OCI-LY1 (cell line): ENCODE results near the gene ZBTB42.

Source experiments
- H2AFZ ChIP-seq: fragments of 200-600 bp; sonication (generic), shearing (Covaris generic); 2 replicates; pipeline ENCODE4 v1.6.0; 2014; ENCODE audit warnings: antibody characterized with exemption, mild to moderate bottlenecking, low read length
- H3F3A ChIP-seq: fragments of 200-600 bp; sonication (generic), shearing (Covaris generic); 2 replicates; pipeline ENCODE4 v1.6.0; 2014; ENCODE audit warnings: mild to moderate bottlenecking, antibody characterized with exemption, low read length, moderate library complexity; ENCODE audit not compliant: insufficient read depth
- H3K27ac ChIP-seq: fragments of 200-600 bp; sonication (generic); 2 replicates; pipeline ENCODE4 v1.5.1; 2014; ENCODE audit warnings: low read length, mixed run types, mild to moderate bottlenecking, low read depth; ENCODE audit not compliant: poor library complexity, severe bottlenecking
- H3K27me3 ChIP-seq: fragments of 200-600 bp; sonication (generic); 2 replicates; pipeline ENCODE4 v1.6.0; 2014; ENCODE audit warnings: antibody characterized with exemption, mild to moderate bottlenecking, low read length, moderate library complexity; ENCODE audit not compliant: insufficient read depth
- H3K36me3 ChIP-seq: fragments of 200-600 bp; sonication (generic); 2 replicates; pipeline ENCODE4 v1.6.1; 2014; ENCODE audit warnings: mild to moderate bottlenecking, antibody characterized with exemption, low read length, moderate library complexity, mixed read lengths; ENCODE audit not compliant: insufficient read depth
- H3K4me1 ChIP-seq: fragments of 200-600 bp; sonication (generic); 2 replicates; pipeline ENCODE4 v1.5.1; 2014; ENCODE audit warnings: mild to moderate bottlenecking, low read length, moderate library complexity; ENCODE audit not compliant: insufficient read depth, severe bottlenecking
- H3K4me2 ChIP-seq: fragments of 200-600 bp; sonication (generic), shearing (Covaris generic); 2 replicates; pipeline ENCODE4 v1.6.1; 2014; ENCODE audit warnings: low read length
- H3K4me3 ChIP-seq: fragments of 200-600 bp; sonication (generic); 2 replicates; pipeline ENCODE4 v1.5.1; 2014; ENCODE audit warnings: low read length, low read depth, mild to moderate bottlenecking, mixed read lengths; ENCODE audit not compliant: poor library complexity, severe bottlenecking
- H3K79me2 ChIP-seq: fragments of 200-600 bp; shearing (Covaris generic); 2 replicates; pipeline ENCODE4 v1.6.1; 2016; ENCODE audit warnings: mixed run types, low read length, mixed read lengths; ENCODE audit not compliant: insufficient read depth
- H3K9ac ChIP-seq: fragments of 200-600 bp; sonication (generic), shearing (Covaris generic); 2 replicates; pipeline ENCODE4 v1.6.1; 2014; ENCODE audit warnings: mild to moderate bottlenecking, low read length, mixed read lengths
- H3K9me2 ChIP-seq: fragments of 200-600 bp; sonication (generic), shearing (Covaris generic); 2 replicates; pipeline ENCODE4 v1.6.1; 2014; ENCODE audit warnings: low read depth, mild to moderate bottlenecking, low read length, mixed read lengths
- H3K9me3 ChIP-seq: fragments of 200-600 bp; shearing (Covaris generic); 2 replicates; pipeline ENCODE4 v1.6.1; 2014; ENCODE audit warnings: low read length, mixed read lengths
- H4K20me1 ChIP-seq: fragments of 200-600 bp; sonication (generic), shearing (Covaris generic); 2 replicates; pipeline ENCODE4 v1.6.0; 2016; ENCODE audit warnings: mild to moderate bottlenecking, low read length; ENCODE audit not compliant: insufficient read depth
- CTCF ChIP-seq: fragments of 200-600 bp; sonication (generic), shearing (Covaris generic); IDR thresholded peaks from 2 replicates; pipeline ENCODE4 v1.5.1; 2017; ENCODE audit warnings: mild to moderate bottlenecking, antibody characterized with exemption, low read length, moderate library complexity, mixed read lengths
- EZH2 ChIP-seq: fragments of 200-600 bp; sonication (generic), shearing (Covaris generic); IDR thresholded peaks from 2 replicates; pipeline ENCODE4 v1.8.0; 2017; ENCODE audit warnings: borderline replicate concordance, mixed run types, mild to moderate bottlenecking, antibody characterized with exemption, low read length, moderate library complexity, mixed read lengths

The ZBTB42 gene

GRCh38 chr14:104770851-104771272, 30.0 kb upstream of the ZBTB42 start:
- no peaks in the 10 kb centered on the region for H3K79me2 ChIP-seq
- H3K9ac ChIP-seq, result no peak overlapping the region
- no peaks in the 10 kb centered on the region for H4K20me1 ChIP-seq
- H3K27ac ChIP-seq, result no peak overlapping the region
- no peak overlapping the region for H2AFZ ChIP-seq
- no peak overlapping the region for H3K4me3 ChIP-seq
- H3K27me3 ChIP-seq, result no peaks in the 10 kb centered on the region
- peaks cover 13% of the 10 kb centered on the region for H3K9me3 ChIP-seq
- H3K4me2 ChIP-seq, result no peak overlapping the region
- no peaks in the 10 kb centered on the region for H3K9me2 ChIP-seq
- no peaks in the 10 kb centered on the region for H3K4me1 ChIP-seq
- no peaks in the 10 kb centered on the region for H3F3A ChIP-seq
- peaks cover 50% of the 10 kb centered on the region for H3K36me3 ChIP-seq
- TF ChIP-seq EZH2 (no peak), CTCF (peak; percentile 58)

GRCh38 chr14:104771374-104771773, 29.5 kb upstream of the ZBTB42 start:
- Histone ChIP-seq H3K27ac (no peak overlapping the region), H3K9ac (no peak overlapping the region), H4K20me1 (no peaks in the 10 kb centered on the region), H3K36me3 (peaks cover 54% of the 10 kb centered on the region), H3K27me3 (no peaks in the 10 kb centered on the region), H3K4me2 (no peak overlapping the region), H3F3A (no peaks in the 10 kb centered on the region), H3K4me3 (no peak overlapping the region), H3K9me2 (no peaks in the 10 kb centered on the region), H3K9me3 (peaks cover 9% of the 10 kb centered on the region), H3K79me2 (no peaks in the 10 kb centered on the region), H3K4me1 (no peaks in the 10 kb centered on the region), H2AFZ (no peak overlapping the region)
- TF ChIP-seq EZH2 (no peak), CTCF (no peak)

GRCh38 chr14:104771918-104772706, 28.8 kb upstream of the ZBTB42 start:
- Histone ChIP-seq H3K9me3 (peaks cover 7% of the 10 kb centered on the region), H3K4me3 (no peak overlapping the region), H3K36me3 (peaks cover 60% of the 10 kb centered on the region), H3K27me3 (no peaks in the 10 kb centered on the region), H3K27ac (no peak overlapping the region), H4K20me1 (no peaks in the 10 kb centered on the region), H3K4me2 (no peak overlapping the region), H3F3A (no peaks in the 10 kb centered on the region), H3K9me2 (no peaks in the 10 kb centered on the region), H2AFZ (no peak overlapping the region), H3K79me2 (no peaks in the 10 kb centered on the region), H3K9ac (no peak overlapping the region), H3K4me1 (no peaks in the 10 kb centered on the region)
- TF ChIP-seq CTCF (no peak), EZH2 (no peak)
